Measurements from ENCODE around the gene MTHFD1.

DNA sequence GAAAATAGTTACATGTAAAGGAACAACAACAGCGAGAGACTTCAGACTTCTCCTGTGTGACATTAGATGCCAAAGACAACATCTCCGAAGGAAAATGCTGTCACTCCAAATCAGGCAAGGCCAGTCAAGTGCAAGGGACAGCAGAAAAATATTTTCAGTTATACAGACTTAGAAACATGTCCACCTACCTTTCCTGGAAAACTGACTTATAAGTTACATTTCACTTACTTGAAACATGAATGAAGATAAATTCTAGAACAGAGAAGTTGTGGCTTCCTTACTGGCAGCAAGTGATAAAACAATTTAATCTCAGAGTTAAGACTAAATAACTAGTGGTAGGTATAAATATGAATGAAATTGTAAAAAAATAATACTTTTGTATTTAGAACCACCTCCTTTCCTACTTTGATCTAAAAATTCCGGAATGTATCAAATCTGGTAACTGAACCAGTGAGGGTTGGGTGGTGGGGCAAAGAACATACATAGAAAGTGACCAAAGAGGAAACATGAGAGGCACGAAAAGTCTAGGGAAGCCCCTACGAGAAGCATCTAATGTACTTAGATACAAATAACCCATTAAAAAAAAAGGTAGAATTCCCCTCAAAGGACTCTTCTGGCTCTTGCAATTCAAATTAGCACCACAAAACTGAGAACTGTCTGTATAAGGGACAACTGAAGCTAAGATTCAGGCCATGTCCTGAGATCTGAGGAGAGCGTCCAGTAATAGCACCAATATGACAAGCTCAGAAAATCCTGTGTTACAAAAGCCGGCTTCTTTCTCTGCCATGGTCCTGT is 21.2 kb downstream of the MTHFD1 start:
- TF ChIP-seq, protein P1, sequence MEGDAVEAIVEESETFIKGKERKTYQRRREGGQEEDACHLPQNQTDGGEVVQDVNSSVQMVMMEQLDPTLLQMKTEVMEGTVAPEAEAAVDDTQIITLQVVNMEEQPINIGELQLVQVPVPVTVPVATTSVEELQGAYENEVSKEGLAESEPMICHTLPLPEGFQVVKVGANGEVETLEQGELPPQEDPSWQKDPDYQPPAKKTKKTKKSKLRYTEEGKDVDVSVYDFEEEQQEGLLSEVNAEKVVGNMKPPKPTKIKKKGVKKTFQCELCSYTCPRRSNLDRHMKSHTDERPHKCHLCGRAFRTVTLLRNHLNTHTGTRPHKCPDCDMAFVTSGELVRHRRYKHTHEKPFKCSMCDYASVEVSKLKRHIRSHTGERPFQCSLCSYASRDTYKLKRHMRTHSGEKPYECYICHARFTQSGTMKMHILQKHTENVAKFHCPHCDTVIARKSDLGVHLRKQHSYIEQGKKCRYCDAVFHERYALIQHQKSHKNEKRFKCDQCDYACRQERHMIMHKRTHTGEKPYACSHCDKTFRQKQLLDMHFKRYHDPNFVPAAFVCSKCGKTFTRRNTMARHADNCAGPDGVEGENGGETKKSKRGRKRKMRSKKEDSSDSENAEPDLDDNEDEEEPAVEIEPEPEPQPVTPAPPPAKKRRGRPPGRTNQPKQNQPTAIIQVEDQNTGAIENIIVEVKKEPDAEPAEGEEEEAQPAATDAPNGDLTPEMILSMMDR (IDR thresholded peaks at IDR 0.05): no peak
- TF ChIP-seq POLR2A (IDR thresholded peaks at IDR 0.05): no peak

Measured in heart left ventricle (tissue), 13 donors.